Measurements from ENCODE around the gene SEC14L6. TPM values are rescaled to one million over a fixed set of nuclear protein-coding genes. Genes with fewer than 3 reads are reported as not detected.

SEC14L6 gene
- total RNA-seq, 1 experiment from 2014 or later: not detected

- intact Hi-C loops (cut with micrococcal nuclease): no loop called here
- no peak overlapping the region for H3K27ac Mint-ChIP-seq (ENCODE audit: low read depth, unreplicated experiment)
- DNase-seq (ENCODE audit: unreplicated experiment): no peak
- BruUV-seq (replicated peaks): no TSS peak
- H3K36me3 Mint-ChIP-seq (ENCODE audit: insufficient read depth, unreplicated experiment): no peaks in the 10 kb centered on the region
- CTCF ChIA-PET: no interaction called here
- no peaks in the 10 kb centered on the region for H3K4me1 Mint-ChIP-seq (ENCODE audit: insufficient read depth, unreplicated experiment)
- H3K27me3 Mint-ChIP-seq (ENCODE audit: insufficient read depth, unreplicated experiment): peaks cover 25% of the 10 kb centered on the region
- no peak overlapping the region for H3K4me3 Mint-ChIP-seq (ENCODE audit: unreplicated experiment)
- TF ChIP-seq, protein P1, sequence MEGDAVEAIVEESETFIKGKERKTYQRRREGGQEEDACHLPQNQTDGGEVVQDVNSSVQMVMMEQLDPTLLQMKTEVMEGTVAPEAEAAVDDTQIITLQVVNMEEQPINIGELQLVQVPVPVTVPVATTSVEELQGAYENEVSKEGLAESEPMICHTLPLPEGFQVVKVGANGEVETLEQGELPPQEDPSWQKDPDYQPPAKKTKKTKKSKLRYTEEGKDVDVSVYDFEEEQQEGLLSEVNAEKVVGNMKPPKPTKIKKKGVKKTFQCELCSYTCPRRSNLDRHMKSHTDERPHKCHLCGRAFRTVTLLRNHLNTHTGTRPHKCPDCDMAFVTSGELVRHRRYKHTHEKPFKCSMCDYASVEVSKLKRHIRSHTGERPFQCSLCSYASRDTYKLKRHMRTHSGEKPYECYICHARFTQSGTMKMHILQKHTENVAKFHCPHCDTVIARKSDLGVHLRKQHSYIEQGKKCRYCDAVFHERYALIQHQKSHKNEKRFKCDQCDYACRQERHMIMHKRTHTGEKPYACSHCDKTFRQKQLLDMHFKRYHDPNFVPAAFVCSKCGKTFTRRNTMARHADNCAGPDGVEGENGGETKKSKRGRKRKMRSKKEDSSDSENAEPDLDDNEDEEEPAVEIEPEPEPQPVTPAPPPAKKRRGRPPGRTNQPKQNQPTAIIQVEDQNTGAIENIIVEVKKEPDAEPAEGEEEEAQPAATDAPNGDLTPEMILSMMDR (IDR thresholded peaks at IDR 0.05; ENCODE audit: unreplicated experiment): no peak
- H3K9me3 Mint-ChIP-seq (ENCODE audit: unreplicated experiment): no peaks in the 10 kb centered on the region
- POLR2A ChIA-PET: interaction anchor here (0.6 kb wide), 1 partner anchor 378 kb away, joined by 3 read pairs; no protein-coding TSS in a partner anchor
Measured at GRCh38 chr22:30516273-30516672, 30.3 kb downstream of the SEC14L6 start.

- TF ChIP-seq, protein P1 (IDR thresholded peaks at IDR 0.05; ENCODE audit: unreplicated experiment): no peak
- no TSS peak for BruUV-seq (replicated peaks)
- intact Hi-C loops (cut with micrococcal nuclease): no loop called here
- no peak for DNase-seq (ENCODE audit: unreplicated experiment)
- Mint-ChIP-seq H3K36me3 (ENCODE audit: insufficient read depth, unreplicated experiment) (no peaks in the 10 kb centered on the region), H3K4me3 (ENCODE audit: unreplicated experiment) (no peak overlapping the region), H3K9me3 (ENCODE audit: unreplicated experiment) (no peaks in the 10 kb centered on the region), H3K27ac (ENCODE audit: low read depth, unreplicated experiment) (no peak overlapping the region), H3K4me1 (ENCODE audit: insufficient read depth, unreplicated experiment) (no peaks in the 10 kb centered on the region), H3K27me3 (ENCODE audit: insufficient read depth, unreplicated experiment) (peaks cover 18% of the 10 kb centered on the region)
- ChIA-PET POLR2A (no interaction called here), CTCF (interaction anchor here (0.7 kb wide), 1 partner anchor 9 kb away, joined by 4 read pairs; no protein-coding TSS in a partner anchor)
Measured at GRCh38 chr22:30514252-30514651, 32.3 kb downstream of the SEC14L6 start.

DNA sequence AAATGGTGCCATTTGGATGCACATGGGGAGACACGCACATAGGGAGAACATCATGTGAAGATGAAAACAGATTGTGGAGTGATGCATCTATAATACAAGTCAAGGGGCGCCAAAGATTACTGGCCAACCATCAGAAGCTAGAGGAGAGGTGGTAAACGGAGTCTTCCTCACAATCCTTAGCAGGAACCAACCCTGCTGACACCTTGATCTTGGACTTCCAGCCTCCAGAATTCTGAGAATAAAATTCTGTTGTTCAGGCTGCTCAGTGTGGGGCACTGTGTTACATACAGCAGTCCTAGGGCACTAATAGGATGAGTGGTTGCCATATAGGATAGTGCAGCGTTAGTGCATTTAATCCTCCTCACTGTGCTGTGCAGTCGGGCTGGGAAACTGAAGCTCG, 33.1 kb downstream of the SEC14L6 start:
- DNase-seq (ENCODE audit: unreplicated experiment): no peak
- Mint-ChIP-seq H3K27me3 (ENCODE audit: insufficient read depth, unreplicated experiment) (peaks cover 18% of the 10 kb centered on the region), H3K9me3 (ENCODE audit: unreplicated experiment) (no peaks in the 10 kb centered on the region), H3K36me3 (ENCODE audit: insufficient read depth, unreplicated experiment) (no peaks in the 10 kb centered on the region), H3K27ac (ENCODE audit: low read depth, unreplicated experiment) (no peak overlapping the region), H3K4me1 (ENCODE audit: insufficient read depth, unreplicated experiment) (no peaks in the 10 kb centered on the region), H3K4me3 (ENCODE audit: unreplicated experiment) (no peak overlapping the region)
- no TSS peak for BruUV-seq (replicated peaks)
- POLR2A ChIA-PET: no interaction called here
- CTCF ChIA-PET: interaction anchor here (0.7 kb wide), 1 partner anchor 10 kb away, joined by 4 read pairs; no protein-coding TSS in a partner anchor
- TF ChIP-seq, protein P1 (IDR thresholded peaks at IDR 0.05; ENCODE audit: unreplicated experiment): no peak
- intact Hi-C loops (cut with micrococcal nuclease): no loop called here

DNA sequence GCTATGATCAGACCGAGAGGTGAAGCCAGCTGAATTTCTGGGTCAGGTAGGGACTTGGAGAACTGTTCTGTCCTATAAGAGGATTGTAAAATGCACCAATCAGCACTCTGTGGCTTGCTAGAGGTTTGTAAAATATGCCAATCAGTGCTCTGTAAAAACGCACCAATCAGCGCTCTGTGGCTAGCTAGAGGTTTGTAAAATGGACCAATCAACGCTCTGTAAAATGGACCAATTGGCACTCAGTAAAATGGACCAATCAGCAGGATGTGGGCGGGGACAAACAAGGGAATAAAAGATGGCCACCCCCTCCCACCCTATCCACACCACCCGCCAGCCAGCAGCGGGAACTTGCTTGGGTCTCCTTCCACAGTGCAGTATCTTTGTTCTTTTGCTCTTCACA, 34.6 kb downstream of the SEC14L6 start:
- H3K4me3 Mint-ChIP-seq (ENCODE audit: unreplicated experiment): no peak overlapping the region
- H3K4me1 Mint-ChIP-seq (ENCODE audit: insufficient read depth, unreplicated experiment): no peaks in the 10 kb centered on the region
- POLR2A ChIA-PET: no interaction called here
- BruUV-seq (replicated peaks): no TSS peak
- no peaks in the 10 kb centered on the region for H3K9me3 Mint-ChIP-seq (ENCODE audit: unreplicated experiment)
- no peak overlapping the region for H3K27ac Mint-ChIP-seq (ENCODE audit: low read depth, unreplicated experiment)
- no peaks in the 10 kb centered on the region for H3K36me3 Mint-ChIP-seq (ENCODE audit: insufficient read depth, unreplicated experiment)
- intact Hi-C loops (cut with micrococcal nuclease): no loop called here
- CTCF ChIA-PET: interaction anchor here (0.7 to 0.9 kb wide), 2 partner anchors 19 to 536 kb away, joined by 3 read pairs; no protein-coding TSS in a partner anchor
- DNase-seq (ENCODE audit: unreplicated experiment): no peak
- peaks cover 12% of the 10 kb centered on the region for H3K27me3 Mint-ChIP-seq (ENCODE audit: insufficient read depth, unreplicated experiment)
- TF ChIP-seq, protein P1 (IDR thresholded peaks at IDR 0.05; ENCODE audit: unreplicated experiment): no peak
